ENCODE data around the gene MET. TPM values are rescaled to one million over a fixed set of nuclear protein-coding genes. Genes with fewer than 3 reads are reported as not detected.

Gene MET
- total RNA-seq, 1 experiment from 2014 or later, result 5.0 TPM

DNA sequence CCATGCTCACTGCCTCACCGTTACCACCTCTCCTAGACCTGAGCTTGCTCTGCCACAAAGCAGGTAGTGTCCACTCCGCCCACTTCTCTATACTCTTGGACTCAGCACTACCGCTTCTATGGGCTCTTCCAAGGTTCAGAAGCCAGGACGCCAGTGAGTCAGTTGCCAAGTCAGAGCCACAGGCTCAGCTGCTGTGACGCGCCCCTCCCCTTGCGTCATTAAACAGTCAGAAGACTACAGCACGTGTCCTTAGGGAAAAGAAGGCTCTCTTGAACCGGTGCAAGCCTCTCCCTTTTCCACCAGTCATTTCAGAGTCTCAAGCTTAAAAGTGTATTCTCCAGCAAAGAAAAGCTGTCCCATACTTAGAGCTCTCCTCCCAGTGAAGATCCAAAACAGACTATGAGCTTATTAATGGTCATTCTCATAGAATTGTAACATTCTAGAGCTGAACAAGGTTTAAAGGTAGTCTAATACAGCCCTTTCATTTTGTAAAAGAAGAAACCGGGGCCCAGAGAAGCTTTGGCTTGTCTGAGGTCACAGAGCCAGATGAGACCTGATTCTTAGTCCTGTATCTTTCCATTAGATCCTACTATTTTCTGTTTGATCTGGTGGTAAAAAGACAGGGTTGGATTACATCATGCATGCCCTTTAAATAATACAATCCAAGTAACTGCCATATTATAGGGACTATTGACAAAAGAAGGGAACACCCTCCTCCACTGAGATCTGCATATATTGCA, 40.9 kb upstream of the MET start:
- Histone ChIP-seq H3K4me2 (ENCODE audit: insufficient read depth, insufficient read length, low read length) (no peak overlapping the region), H3K18ac (ENCODE audit: insufficient read length, low read depth, low read length) (no peak overlapping the region), H3K4ac (ENCODE audit: low read depth, low read length) (no peak overlapping the region), H2BK5ac (ENCODE audit: insufficient read length, low read length) (no peak overlapping the region), H4K8ac (replicated peaks; ENCODE audit: insufficient read length, low read depth, low read length) (no peak overlapping the region), H2BK120ac (ENCODE audit: low read depth, low read length, poor library complexity, severe bottlenecking) (no peak overlapping the region), H3K79me2 (ENCODE audit: insufficient read depth, low read length) (no peaks in the 10 kb centered on the region), H2BK15ac (ENCODE audit: low read depth, low read length) (no peak overlapping the region), H3K56ac (ENCODE audit: insufficient read length, low read depth, low read length) (no peak overlapping the region), H3K79me1 (ENCODE audit: insufficient read depth, low read depth, low read length, poor library complexity, severe bottlenecking) (no peaks in the 10 kb centered on the region), H2AK5ac (ENCODE audit: insufficient read length, low read length) (no peak overlapping the region), H3K23me2 (ENCODE audit: insufficient read length, low read depth, low read length, poor library complexity, severe bottlenecking) (no peaks in the 10 kb centered on the region), H4K5ac (ENCODE audit: insufficient read length, low read depth, low read length) (no peak overlapping the region), H2AFZ (ENCODE audit: low read length) (no peak overlapping the region), H4K91ac (ENCODE audit: insufficient read length, low read depth, low read length) (no peak overlapping the region), H3K27ac (ENCODE audit: insufficient read length, low read depth, low read length) (no peak overlapping the region), H3K4me1 (ENCODE audit: insufficient read depth, low read length) (no peaks in the 10 kb centered on the region), H2BK20ac (ENCODE audit: low read depth, low read length, poor library complexity, severe bottlenecking) (no peak overlapping the region), H3T11ph (ENCODE audit: low read length) (no peak overlapping the region), H3K23ac (ENCODE audit: insufficient read length, low read depth, low read length) (no peak overlapping the region), H3K14ac (ENCODE audit: insufficient read depth, low read length) (no peak overlapping the region; the same call in 1 of the 2 replicates), H2BK12ac (ENCODE audit: insufficient read length, low read depth, low read length) (no peak overlapping the region), H3K9me3 (ENCODE audit: control insufficient read depth, low read depth, low read length) (no peaks in the 10 kb centered on the region), H4K20me1 (ENCODE audit: control insufficient read depth, insufficient read depth, insufficient read length) (no peaks in the 10 kb centered on the region), H3K9ac (ENCODE audit: extremely low read depth, insufficient read length, low read length) (no peak overlapping the region), H3K27me3 (ENCODE audit: insufficient read depth, low read length) (no peaks in the 10 kb centered on the region)
- Mint-ChIP-seq H3K27ac (no peak overlapping the region; a peak in 1 of 7 replicates), H3K36me3 (ENCODE audit: insufficient read depth in 1 of 3, low read depth in 3 of 3) (no peaks in the 10 kb centered on the region), H3K4me1 (peaks cover 4 to 5% of the 10 kb centered on the region in 2 experiments; a peak in 3 of 4 replicates), H3K9me3 (no peaks in the 10 kb centered on the region), H3K4me3 (no peak overlapping the region), H3K27me3 (ENCODE audit: low read depth) (no peaks in the 10 kb centered on the region; the same call in 1 of the 2 replicates)
- TF ChIP-seq, protein P1, sequence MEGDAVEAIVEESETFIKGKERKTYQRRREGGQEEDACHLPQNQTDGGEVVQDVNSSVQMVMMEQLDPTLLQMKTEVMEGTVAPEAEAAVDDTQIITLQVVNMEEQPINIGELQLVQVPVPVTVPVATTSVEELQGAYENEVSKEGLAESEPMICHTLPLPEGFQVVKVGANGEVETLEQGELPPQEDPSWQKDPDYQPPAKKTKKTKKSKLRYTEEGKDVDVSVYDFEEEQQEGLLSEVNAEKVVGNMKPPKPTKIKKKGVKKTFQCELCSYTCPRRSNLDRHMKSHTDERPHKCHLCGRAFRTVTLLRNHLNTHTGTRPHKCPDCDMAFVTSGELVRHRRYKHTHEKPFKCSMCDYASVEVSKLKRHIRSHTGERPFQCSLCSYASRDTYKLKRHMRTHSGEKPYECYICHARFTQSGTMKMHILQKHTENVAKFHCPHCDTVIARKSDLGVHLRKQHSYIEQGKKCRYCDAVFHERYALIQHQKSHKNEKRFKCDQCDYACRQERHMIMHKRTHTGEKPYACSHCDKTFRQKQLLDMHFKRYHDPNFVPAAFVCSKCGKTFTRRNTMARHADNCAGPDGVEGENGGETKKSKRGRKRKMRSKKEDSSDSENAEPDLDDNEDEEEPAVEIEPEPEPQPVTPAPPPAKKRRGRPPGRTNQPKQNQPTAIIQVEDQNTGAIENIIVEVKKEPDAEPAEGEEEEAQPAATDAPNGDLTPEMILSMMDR (conservative IDR thresholded peaks at IDR 0.05), result no peak
- no CpG with 5 or more reads among the region's 10 CpGs for WGBS (ENCODE audit: extremely low coverage, insufficient read length, low lambda C conversion rate)
- peak; percentile 42 for DNase-seq

Data from H9 (cell line).